AML-193 (cell line): ENCODE data around the gene NXNL1.
A peak's percentile ranks its signal among the peaks of the same experiment; 100 is the strongest.
"Not testable (repeated sequence)": the region's sequence is repeated elsewhere in the genome, so short reads cannot be mapped to it uniquely, and the experiment has no call there.

Experiments used
- DNase-seq, 2 experiments: peaks; one replicate each; lab custom pipeline; 2025; lab: John Stamatoyannopoulos, UW

NXNL1 gene, protein sequence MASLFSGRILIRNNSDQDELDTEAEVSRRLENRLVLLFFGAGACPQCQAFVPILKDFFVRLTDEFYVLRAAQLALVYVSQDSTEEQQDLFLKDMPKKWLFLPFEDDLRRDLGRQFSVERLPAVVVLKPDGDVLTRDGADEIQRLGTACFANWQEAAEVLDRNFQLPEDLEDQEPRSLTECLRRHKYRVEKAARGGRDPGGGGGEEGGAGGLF

DNA sequence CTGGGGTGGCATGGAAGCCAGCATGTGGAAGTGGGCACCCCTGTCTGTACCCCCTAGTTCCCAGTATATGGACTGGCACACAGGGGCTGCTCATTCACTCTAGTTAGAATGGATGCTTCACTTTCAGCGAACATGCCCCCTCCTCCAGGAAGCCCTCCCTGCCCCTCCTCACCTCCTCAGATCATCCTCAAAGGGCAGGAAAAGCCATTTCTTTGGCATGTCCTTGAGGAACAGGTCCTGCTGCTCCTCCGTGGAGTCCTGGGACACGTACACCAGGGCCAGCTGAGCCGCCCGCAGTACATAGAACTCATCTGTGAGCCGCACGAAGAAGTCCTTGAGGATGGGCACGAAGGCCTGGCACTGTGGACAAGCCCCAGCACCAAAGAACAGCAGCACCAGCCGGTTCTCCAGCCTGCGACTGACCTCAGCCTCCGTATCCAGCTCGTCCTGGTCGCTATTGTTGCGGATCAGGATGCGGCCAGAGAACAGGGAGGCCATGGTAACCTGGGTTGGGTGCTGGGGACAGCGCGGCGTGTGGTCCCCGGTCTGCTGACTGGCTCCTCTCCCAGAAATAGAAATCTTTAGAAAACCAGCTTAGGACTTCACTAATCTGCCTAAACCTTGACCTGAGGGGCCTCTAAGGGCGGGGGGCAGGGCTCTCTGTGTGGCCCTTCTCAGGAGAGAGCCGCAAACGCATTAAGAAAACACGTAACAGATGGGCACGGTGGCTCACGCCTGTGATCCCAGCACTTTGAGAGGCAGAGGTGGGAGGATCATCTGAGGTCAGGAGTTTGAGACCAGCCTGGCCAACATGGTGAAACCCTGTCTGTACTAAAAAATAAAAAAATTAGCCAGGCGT is at the start of gene NXNL1:
Gene NXNL1, minus strand, starts transcription at position 555 of the 859 bp plus-strand sequence. Its CDS starts 57 bp downstream, at position 498.
- no peak for DNase-seq

GRCh38 chr19:17508558-17508933 is 47.8 kb upstream of the NXNL1 start:
- DNase-seq: not testable (repeated sequence)

- DNase-seq: no peak
These were observed 46.0 kb upstream of the NXNL1 start for GRCh38 chr19:17506745-17507144.

DNA sequence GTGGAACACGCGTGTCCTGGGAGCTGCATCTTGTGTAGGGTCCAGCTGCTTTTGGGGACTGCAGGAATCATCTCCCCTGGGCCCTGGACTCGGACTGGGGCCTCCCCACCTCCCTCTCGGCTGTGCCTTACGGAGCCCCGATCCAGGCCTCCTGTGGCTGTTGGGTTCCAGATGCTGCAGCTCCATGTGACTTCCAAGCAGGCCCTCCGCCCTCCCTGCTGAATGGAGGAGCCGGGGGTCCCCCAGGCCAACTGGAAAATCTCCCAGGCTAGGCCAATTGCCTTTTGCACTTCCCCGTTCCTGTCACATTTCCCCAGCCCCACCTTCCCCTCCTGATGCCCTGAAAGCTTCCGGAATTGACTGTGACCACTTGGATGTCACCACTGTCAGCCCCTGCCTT is 44.5 kb upstream of the NXNL1 start:
- no peak for DNase-seq

GRCh38 chr19:17504456-17504855 is 43.7 kb upstream of the NXNL1 start:
- no peak for DNase-seq

DNA sequence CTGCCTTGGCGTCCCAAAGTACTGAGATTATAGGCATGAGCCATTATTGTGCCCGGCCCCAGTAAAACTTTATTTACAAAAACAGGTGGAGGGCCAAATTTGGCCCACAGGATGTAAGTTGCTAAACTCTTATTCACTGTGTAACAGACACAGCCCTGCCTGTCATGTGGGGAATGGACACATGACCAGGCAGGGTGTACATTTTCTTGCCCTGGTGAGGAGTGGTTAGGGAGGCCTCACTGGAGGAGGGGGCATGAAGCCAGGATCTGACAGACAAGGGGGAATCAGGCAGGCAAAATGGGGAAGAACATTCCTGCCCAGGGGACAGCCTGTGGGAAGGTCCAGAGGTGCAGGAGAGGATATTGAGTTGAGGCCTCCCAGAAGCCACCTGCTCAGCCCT is 43.3 kb upstream of the NXNL1 start:
- DNase-seq: peak; percentile 10 to 19

GRCh38 chr19:17503240-17503639 is 42.5 kb upstream of the NXNL1 start:
- no peak for DNase-seq

GRCh38 chr19:17500447-17501198 is 39.9 kb upstream of the NXNL1 start:
- DNase-seq: no peak

GRCh38 chr19:17499648-17500446 is 39.1 kb upstream of the NXNL1 start:
- peak; percentile 81 to 83 for DNase-seq

DNA sequence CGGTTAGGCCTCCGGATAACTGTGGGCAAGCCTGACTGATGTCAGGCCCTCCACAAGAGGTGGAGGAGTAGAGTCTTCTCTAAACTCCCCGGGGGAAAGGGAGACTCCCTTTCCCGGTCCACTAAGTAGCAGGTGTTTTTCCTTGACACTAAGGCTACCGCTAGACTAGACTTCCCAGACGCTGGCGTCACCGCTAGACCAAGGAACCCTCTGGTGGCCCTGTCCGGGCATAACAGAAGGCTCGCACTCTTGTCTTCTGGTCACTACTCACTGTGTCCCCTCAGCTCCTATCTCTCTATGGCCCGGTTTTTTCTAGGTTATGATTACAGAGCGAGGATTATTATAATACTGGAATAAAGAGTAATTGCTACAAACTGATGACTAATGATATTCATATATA is 38.3 kb upstream of the NXNL1 start:
- DNase-seq: not testable (repeated sequence)

DNA sequence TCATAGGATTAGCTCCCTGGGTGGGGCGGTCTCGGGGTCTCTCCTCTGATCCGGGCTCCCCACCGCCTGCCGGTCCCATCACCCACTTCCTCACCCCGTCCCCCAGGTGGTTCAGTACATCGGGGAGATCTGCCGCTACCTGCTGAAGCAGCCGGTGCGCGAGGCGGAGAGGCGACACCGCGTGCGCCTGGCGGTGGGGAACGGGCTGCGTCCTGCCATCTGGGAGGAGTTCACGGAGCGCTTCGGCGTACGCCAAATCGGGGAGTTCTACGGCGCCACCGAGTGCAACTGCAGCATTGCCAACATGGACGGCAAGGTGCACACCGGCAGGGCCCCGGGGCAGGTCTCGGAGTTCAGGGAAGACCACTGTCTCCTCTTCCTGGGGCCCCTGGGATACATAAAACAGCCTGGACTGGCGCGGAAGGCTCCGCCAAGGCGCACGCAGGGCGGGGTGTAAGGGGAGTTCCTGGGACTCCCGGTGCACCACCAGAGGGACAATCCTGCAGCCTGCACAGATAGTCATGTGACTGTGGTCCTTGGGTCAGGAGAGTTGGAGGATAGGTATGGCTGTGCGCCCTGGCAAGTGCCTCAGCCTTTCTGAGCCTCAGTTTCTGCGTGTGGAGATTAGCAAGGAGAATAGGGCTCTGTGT is 36.5 kb upstream of the NXNL1 start:
- no peak for DNase-seq

GRCh38 chr19:17496337-17496997 is 35.7 kb upstream of the NXNL1 start:
- peak; percentile 65 to 71 for DNase-seq

- DNase-seq: no peak
These were observed 35.0 kb upstream of the NXNL1 start for GRCh38 chr19:17495639-17496296.

GRCh38 chr19:17491287-17491686 is 30.6 kb upstream of the NXNL1 start:
- DNase-seq: no peak

- no peak for DNase-seq
These were observed 29.7 kb upstream of the NXNL1 start for GRCh38 chr19:17490411-17490810.

GRCh38 chr19:17489392-17490030 is 28.8 kb upstream of the NXNL1 start:
- no peak for DNase-seq

GRCh38 chr19:17488593-17489391 is 28.1 kb upstream of the NXNL1 start:
- no peak for DNase-seq

- no peak for DNase-seq
These were observed 26.8 kb upstream of the NXNL1 start for GRCh38 chr19:17487284-17488121.
